Activated T-helper 9 cell treated with anti-CD3 and anti-CD28 coated beads, Interleukin-2, amount 50 U/mL, for 16 hours (primary cell): ENCODE results near the gene SLC38A10.
"Not testable (repeated sequence)": the region's sequence is repeated elsewhere in the genome, so short reads cannot be mapped to it uniquely, and the experiment has no call there.

Source experiments
- DNase-seq: peaks from one replicate; pipeline ENCODE4 v3.0.0-alpha.2; 2020; ENCODE audit warnings: low read depth

SLC38A10 gene

GRCh38 chr17:81312624-81313325, 17.7 kb upstream of the SLC38A10 start:
- no peak for DNase-seq

- DNase-seq: no peak
Measured at GRCh38 chr17:81311946-81312345, 16.8 kb upstream of the SLC38A10 start.

- no peak for DNase-seq
Measured at GRCh38 chr17:81310949-81311550, 15.9 kb upstream of the SLC38A10 start.

GRCh38 chr17:81309859-81310839, 15.0 kb upstream of the SLC38A10 start:
- DNase-seq: no peak

- DNase-seq: no peak
Measured at GRCh38 chr17:81309140-81309858, 14.2 kb upstream of the SLC38A10 start.

- DNase-seq: not testable (repeated sequence)
Measured at GRCh38 chr17:81308784-81309139, 13.7 kb upstream of the SLC38A10 start.

GRCh38 chr17:81307636-81308560, 12.8 kb upstream of the SLC38A10 start:
- no peak for DNase-seq

- no peak for DNase-seq
Measured at GRCh38 chr17:81306898-81307510, 11.9 kb upstream of the SLC38A10 start.

GRCh38 chr17:81306491-81306890, 11.4 kb upstream of the SLC38A10 start:
- DNase-seq: no peak

- DNase-seq: no peak
Measured at GRCh38 chr17:81305051-81305630, 10.0 kb upstream of the SLC38A10 start.

- DNase-seq: no peak
Measured at GRCh38 chr17:81304196-81305015, 9.3 kb upstream of the SLC38A10 start.

- no peak for DNase-seq
Measured at GRCh38 chr17:81303385-81303784, 8.3 kb upstream of the SLC38A10 start.

- no peak for DNase-seq
Measured at GRCh38 chr17:81302861-81303333, 7.8 kb upstream of the SLC38A10 start.

GRCh38 chr17:81302324-81302723, 7.2 kb upstream of the SLC38A10 start:
- DNase-seq: no peak

- DNase-seq: no peak
Measured at GRCh38 chr17:81301195-81302144, 6.4 kb upstream of the SLC38A10 start.

GRCh38 chr17:81300586-81301155, 5.6 kb upstream of the SLC38A10 start:
- no peak for DNase-seq

- no peak for DNase-seq
Measured at GRCh38 chr17:81299846-81300585, 4.9 kb upstream of the SLC38A10 start.
